T-helper 1 cell (primary cell): ENCODE results near the gene POLR3G.

ENCODE experiments used
- DNase-seq, 5 donors: peaks; one replicate each; pipeline ENCODE4 v3.0.0-alpha.2; 2012 to 2020

Gene POLR3G

DNA sequence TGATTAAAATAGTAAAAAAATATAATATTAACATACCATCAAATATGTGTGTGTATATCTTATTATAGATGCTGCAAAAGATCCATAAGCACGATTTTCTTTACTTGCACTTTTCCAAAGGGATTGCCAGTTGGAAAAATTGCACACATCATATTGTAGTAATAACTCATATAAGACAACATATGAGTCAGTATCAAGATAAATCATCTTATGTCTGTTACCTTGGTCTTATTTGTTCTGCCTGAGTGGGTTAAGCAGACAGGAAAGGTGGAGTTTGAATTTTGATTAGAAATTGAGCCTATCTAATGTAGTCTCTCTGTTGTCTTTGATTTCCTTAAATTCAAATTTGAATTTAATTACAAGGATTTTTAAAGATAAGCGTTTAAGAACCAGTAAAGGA lies 30.1 kb downstream of the POLR3G start:
- no peak for DNase-seq

DNA sequence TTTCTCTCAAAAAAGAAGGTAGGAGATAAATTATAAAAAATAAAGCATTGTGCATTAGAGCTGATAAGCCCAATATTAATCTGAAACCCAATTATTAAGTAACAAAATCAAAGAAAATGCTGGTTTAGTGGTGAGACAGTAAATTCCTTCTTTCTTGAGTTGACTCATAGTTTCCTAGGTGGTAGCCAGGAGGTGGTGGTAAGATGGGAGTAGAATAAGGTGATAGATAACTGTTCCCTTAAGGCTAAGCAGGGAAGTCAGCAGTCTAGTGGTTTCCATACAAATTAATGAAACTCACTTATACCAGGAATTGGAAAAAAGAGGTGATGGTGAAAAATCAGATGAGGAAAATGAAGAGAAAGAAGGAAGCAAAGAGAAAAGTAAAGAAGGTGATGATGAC lies 31.6 kb downstream of the POLR3G start:
- no peak for DNase-seq

DNA sequence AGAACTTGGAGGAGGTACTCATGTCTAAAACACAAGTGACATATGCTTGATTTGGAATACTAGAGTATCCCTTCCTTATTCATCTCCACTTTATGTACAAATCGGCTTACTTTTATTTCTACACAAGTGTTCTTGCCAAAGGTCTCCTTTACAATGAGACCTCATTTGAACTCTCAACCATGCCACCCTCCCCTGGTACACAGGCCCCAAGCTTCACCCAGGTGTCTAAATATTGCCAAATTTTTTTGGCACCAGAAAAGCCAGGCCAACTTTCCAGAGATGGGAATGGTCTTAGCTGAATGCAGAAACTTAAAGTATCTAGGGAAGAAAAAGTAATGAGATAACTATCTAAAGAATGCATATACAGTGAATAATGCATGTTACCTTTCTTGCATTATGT lies 35.8 kb downstream of the POLR3G start:
- DNase-seq, result no peak

DNA sequence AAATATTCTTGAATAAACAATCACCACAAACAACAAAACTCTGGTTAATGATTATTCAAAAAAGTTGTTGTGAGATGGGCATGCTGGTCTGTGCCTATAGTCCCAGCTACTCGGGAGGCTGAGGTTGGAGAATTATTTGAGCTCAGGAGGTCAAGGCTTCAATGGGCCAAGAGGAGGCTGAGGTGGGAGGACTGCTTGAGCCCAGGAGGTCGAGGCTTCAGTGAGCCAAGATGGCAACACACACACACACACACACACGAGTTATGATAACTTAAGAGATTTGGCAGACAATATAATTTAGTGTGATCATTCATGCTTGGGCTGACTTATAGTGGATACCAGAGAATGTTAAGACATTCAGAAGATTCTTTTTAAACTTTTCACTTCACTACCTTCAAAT lies 39.9 kb downstream of the POLR3G start:
- DNase-seq, result no peak

DNA sequence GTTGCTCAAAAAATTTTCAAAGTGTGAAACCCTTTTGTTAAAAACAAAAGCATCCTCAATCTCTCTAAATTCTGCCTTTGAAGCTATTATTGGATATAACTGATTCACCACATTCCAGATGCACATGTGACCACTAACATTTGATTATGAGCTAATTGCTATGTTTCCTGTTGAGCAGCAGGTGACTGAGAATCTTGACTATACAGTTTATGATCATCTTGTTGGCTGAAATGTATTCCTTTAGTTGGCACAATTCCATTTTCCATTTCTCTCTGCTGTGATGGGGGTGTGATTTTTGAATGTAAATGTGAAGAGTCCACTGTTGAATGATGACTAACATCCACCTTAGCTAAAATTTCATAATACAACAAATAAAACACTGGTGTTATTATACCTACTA lies 44.0 kb downstream of the POLR3G start:
- DNase-seq, result no peak

DNA sequence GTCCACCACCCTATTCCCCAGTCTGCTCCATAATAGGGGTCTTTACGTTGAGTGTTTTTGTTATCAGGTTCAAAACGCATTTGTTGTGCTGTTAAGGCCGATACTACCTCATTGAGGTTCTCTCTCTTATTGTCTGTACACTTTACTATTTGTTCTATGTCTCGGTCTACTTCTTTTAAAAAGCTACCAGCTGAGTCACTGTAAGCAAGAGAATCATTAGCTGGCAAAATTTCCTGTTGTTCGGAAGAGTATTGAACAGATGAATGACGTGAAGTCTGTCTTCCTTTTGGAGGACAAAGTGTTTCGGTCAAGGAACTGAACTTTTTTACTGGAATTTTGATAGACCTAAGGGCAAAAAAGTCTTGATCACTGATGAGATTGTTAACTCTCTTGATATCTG lies 44.4 kb downstream of the POLR3G start:
- DNase-seq, result no peak

DNA sequence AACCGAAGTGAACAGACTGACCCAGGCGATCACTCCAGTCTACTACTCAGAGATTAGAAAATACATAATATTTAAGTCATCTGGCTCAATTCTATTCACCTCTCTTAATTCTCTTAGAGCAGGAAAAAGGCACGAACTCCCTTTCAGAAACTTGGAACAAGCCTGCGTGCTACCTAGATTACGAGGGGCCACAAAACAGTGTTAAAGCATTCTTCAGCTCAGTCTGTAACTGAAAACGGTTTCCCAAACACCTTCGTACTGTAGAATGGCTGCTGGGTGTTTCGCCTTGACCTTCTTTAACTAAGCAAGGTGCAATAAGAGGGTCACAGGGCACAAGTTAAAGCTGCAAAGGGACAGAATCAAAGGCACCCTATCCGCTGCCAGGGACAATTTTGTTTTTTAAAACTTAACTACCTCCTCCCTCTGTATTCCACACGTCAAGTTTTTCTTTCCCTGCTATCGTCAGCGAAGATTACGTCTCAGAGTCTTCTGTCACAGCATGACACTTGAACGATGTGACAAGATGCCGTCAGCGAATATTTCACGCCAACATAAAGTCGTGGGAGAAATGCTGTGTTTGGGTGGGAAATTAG lies 54.0 kb downstream of the POLR3G start:
- DNase-seq, result peak in 2 of 5 donors; percentile 12 to 36

DNA sequence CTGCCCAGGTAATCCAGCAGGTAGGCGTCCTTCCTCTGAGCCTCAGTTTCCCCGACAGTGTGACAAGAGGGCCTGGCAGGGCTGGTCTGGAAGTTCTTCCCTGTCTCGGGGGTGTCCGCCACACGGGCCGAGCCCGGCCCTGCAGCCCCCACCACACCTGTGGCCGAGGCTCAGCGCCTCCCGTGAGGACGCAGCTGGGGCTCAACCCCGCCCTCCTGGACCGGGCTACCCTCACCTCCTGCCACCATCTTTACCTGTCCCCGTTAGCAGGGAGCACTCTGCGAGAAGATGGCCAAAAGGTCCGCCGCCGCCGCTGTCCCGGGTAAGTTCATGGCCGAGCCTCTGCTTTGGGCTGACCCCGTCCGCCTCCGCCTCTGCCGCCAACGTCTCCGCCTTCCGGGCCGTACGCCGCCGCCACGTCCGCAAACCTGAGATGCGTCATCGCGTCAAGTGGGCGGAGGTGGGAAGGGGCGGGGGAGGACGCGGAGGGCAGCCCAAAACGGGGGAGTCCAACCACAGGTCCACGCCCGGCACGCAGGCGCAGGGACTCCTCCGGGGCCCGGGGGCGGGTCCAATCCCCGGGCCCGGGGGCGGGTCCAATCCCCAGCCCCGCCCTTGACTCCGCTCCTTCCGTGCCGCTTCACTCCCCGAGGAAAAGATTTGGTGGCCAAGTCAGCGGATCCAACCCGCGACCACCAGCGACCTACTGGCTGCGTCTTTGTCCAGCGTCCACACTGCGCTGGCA lies 54.7 kb downstream of the POLR3G start, which contains the start of gene LYSMD3:
Gene LYSMD3 (minus strand): TSS at position 391 of the 745 bp plus-strand sequence. CDS start 4,295 bp downstream, outside the sequence.
- peak; percentile 94 to 98 (median 96) for DNase-seq

DNA sequence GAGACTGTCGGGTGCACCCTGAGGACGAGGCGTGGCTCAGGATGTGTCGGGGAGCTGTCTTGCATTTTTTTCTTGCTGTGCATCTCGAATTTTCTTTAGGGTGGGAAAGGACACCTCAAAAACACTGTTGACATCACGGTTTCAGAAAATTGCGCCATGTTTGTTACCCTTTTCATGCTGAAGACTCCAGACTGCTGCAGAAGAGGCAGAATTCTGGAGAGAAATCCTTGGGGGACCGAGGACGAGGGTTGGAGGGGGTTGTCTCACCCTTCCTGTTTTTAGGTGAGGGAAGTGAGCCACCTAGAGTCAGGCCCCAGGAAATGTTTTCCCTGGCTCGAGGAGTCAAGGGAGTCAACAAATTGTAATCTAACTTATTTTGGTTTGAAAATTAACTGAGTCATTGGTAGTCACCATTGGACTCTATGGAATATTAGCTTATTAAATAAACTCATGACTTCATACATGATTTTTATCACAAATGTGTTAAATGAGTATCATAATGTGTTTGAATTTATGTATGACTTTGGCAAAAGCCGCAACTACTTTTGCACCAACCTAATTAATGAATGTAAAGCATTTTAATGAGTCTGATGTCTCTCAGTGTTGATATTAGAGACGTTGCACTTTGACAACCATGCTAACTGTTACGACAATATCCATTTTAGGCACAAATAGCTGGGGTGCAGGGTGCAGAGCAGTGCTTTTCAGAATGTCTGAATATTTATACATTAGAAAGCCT lies 55.4 kb downstream of the POLR3G start:
- peak in 1 of 5 donors; percentile 16 for DNase-seq

DNA sequence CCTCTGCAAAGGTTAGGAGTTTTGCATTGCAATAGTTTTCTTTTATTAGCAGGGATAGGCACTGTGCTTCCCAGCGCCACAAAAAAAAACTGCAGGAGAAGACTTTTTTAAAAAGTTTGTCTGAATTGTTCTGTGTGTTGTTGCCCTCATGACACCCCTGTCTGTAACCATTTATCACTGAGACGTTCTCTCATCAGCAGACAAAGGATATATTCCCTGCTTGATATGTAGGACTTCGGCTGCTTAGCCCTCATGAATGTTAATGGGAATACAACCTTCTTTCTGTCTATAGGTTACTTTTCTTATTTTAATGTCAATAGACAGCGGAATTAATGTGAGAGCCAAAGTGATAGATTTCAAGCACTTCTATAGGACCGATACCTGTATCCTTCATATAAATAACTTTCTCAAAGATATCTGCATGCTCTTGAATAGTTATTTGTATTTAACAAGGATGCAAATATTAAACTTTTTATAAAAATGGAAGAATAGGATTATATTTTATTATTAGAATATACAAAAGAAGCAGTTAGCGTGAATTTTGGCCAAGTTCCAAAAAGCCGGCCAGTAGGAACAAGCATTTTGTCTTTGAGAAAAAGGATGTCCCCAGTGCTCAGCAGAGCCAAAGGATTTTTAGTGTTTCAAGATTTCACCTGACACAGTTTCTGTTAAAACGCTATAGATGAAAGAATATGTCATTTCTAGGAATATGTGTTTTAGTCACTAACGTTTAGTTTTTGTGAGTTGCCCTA lies 56.2 kb downstream of the POLR3G start:
- no peak for DNase-seq

DNA sequence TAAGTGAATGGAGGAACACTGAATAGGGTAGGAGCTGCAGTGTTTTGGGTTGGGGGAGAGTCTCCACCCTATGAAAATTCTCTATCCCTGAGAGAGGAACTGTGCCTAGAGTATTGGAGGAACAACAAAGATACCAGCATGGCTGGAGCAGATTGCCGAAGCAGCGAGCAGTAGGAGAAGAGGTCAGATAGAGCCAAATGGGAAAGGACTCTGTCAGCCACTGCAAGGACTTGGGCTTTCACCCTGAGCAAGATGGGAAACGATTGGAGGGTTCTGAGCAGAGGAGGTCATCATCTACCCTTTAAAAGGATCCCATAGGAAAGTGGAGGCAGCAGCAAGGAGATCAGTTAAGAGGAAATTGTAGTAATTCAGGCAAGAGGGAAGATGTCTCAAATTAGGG lies 59.1 kb downstream of the POLR3G start:
- no peak for DNase-seq

DNA sequence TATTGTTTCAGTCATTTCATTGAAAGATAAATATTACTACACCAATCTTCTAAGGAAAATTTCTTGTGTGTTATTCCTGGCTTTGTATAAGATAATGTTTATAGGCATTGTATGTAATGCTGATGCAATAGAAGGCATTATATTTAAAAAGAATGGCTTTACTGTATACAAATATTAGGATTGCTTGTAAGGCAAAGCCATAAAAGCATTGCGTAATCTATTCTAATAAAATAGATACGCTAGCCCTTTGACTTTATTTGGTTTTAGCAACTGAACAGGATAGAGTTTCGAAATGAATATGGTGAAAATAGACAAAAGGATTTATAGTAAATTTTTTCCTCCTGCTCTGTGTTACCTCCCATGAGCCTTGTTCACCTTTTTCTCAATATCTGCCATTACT lies 60.3 kb downstream of the POLR3G start:
- DNase-seq, result no peak

DNA sequence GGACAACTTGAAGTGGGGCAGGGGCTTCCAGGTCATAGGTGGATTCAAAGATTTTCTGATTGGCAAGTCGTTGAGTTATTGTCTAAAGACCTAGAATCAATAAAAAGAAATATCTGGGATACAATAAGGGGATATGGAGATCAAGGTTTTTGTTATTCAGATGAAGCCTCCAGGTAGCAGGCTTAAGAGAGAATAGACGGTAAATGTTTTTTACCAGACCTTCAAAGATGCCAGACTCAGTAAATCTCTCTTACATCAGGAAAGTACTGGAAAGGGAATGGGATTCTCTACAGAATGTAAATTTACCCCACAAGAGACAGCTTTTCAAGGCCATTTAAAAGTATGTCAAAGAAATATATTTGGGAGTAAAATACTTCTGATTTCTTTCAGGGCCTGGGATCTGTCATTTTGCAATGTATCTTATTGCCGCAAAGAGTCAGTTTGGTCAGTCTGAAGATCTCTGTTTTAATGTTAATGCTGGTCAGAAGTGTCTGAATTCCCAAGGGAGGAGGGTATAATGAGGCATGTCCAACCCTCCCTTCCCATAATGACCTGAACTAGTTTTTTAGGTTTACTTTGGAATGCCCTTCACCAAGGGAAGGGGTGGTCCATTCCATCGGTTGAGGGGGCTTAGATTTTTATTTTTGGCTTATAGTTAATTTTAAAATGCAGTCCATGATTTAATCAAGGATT lies 68.3 kb downstream of the POLR3G start:
- DNase-seq, result no peak

DNA sequence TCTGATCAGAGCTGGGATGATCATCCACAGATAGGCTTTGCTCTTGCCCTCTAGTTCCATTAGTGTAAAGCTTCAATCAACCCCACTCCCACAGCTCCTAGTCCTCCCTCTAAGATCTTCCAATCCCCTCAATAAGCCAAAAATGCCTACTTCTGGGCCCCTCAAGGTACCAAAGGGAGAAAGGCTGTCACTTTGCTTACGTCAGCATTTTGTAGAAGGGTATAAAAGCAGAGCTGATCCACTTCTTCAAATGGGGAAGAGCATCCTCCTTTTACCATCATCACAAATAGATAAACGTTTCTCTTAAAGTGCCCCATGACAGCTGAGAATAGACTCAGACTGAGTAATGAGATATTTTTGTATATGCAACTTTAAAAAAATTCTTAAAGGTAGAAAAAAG lies 70.8 kb downstream of the POLR3G start:
- no peak for DNase-seq

DNA sequence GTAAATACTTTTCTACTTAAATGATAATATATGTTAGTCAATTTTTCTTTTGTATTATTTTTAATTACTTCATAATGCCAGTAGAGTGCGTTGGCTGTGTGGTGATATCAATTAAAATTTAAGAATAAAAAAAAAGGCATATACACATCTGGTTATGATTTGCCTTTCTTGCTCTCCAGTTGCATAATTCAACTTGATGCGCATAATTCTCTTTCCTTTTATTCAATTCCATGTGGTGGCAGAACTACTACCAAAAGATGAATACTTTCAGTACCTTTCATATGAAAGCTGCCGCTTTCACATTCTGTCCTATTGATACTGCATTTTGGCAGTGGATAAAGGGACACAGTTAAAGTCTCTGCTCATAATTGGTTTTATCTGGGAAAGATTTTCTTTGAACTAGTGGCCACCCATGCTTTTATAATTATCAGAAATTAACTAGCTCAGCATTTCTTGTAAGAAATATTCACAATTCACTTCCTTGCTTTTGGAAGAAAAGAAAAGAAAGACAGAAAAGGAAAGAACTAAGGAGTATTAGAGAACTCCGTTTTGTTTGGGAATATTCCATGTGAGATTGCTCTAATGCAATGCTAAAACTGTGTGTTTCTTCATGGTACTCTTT lies 71.7 kb downstream of the POLR3G start:
- no peak for DNase-seq

DNA sequence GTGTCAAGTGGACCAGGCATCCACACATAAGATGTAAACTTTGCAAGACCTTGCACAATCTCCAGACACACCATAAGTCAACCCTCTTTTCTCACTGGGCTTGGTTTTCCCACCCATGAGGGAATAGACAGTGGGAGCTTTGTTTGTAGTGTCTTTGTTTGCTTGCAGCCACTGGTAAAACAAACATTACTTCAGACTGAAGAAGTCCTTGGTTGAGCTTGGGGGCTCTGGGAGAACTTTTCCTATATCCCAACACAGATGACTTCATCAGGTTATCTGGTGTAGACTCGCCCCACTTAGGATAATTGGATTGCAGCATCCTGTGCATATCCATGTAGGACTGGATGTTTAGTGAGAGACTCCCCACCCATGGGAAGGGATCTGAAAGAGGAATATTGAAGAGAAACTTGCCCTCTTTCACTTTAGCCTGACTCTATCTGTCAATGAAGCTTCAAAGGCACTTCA lies 72.4 kb downstream of the POLR3G start:
- DNase-seq, result no peak

DNA sequence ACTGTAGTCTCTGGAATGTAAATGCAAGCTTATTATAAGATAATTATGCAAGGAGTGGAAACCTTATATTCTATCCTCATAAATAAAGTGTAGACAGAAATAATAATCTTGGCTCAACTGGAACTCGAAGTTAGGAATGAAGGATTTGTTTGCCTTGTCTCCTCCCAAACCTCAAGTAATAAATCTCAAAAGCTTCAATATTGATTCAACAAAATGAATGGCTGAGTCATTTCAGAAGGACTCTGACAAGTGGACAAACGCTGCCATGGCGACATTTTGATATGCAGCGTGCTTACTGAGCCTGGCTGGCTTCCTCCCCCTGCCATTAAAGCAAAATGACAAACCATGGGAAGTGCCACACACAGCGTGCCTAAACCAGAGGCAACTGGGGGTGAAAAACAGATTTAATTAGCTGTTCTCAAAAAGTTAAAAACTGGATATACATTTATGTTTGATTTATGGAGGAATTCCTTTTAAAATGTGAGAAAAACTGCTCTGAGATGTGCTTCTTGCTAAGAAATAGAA lies 73.5 kb downstream of the POLR3G start:
- DNase-seq, result no peak

DNA sequence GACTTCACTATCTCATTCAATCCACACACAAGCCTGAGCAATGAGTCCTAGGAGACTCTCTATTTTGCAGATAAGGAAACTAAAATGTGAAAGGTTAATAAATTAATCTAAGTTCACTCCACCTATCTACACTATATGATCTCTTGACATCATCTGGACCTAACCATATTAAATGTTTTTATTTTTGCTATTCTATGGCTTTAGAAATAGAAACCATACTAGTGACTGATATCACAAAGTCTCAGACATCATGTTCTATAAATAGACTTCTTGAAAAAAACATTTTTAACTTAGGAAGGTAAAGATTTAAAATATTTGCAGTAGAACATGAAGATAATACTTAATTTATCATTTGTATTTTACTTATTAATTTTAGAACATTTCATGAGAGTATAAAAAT lies 74.6 kb downstream of the POLR3G start:
- no peak for DNase-seq

DNA sequence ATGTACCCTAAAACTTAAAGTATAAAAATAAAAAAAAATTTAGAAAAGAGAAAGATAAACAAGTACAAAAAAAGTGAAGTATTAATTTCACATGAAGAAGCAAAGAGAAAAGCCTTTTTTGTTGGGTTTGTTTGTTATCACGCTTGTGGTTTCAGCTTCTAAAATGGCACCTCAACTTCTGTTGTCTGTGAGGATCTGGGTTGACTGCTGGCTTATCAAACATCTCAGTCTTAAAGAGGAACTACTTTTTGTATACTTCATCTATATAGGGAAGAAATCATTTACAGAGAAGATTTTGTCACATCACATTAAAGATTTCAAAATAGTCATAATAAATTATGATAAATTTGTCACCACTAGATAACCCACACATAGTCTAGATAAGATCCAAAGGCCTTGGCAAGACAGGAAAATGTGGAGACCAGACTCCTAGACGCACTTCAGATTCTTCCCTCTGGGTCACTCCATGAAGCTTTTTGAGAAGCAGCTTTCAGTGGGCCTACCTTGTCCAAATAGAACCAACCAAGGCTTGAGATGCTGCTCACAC lies 75.1 kb downstream of the POLR3G start:
- DNase-seq, result no peak

DNA sequence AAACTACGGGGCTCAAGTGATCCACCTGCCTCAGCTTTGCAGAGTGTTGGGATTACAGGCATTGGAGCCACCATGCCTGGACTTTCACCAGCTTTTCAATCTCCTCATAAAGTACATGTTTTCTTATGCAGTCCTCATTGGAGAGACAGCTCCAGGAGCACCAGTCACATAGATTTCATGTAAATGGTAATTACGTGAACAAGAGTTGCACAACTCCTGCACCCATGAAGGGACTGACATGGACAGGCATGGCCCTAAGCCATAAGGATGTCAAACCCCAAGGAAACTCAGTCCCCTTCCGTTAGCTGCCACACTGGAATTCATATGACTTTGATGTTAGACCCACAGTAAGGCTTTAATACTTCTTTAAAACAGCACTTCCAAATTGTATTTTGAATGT lies 76.3 kb downstream of the POLR3G start:
- no peak for DNase-seq

DNA sequence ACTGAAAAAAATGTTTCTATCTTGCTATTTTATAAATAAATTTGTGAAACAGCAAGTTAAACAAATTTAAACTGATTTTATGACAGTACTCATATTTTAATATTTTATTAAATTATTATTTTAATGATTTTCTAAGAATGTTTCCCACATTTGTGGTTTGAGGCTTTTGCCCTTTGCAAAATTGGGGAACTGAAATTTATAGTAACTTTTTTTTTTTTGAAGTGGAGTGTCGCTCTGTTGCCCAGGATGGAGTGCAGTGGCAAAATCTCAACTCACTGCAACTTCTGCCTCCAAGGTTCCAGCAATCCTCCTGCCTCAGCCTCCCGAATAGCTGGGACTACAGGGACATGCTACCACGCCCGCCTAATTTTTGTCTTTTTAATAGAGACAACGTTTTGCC lies 76.7 kb downstream of the POLR3G start:
- DNase-seq, result no peak
